Glomerular visceral epithelial cell (primary cell): ENCODE data around the gene G3BP1.
A peak's percentile ranks its signal among the peaks of the same experiment; 100 is the strongest.
"Not testable (repeated sequence)": the region's sequence is repeated elsewhere in the genome, so short reads cannot be mapped to it uniquely, and the experiment has no call there.

Experiments
- DNase-seq: peaks from one replicate; pipeline ENCODE4 v3.0.0-alpha.2; 2016; ENCODE audit errors: extremely low spot score

G3BP1 gene

DNA sequence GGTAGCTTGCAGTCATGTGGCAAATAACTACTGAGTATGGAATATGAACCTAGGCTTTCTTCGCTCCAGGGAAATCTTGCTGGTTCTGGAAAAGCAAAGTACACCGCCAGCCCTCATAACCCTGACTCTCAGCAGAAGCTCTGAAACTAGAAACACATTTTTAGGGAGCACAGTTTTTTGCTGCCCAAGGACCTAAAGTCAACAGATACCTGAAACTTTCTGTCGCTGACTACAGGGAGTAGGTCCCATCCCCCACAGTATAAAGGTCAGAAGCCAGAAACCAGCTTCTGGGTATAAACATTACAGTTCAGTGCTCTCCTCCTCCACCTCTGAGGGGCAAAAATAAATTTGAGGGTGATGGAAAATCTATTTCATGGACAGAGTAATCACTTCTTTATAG lies 16.4 kb upstream of the G3BP1 start:
- no peak for DNase-seq

DNA sequence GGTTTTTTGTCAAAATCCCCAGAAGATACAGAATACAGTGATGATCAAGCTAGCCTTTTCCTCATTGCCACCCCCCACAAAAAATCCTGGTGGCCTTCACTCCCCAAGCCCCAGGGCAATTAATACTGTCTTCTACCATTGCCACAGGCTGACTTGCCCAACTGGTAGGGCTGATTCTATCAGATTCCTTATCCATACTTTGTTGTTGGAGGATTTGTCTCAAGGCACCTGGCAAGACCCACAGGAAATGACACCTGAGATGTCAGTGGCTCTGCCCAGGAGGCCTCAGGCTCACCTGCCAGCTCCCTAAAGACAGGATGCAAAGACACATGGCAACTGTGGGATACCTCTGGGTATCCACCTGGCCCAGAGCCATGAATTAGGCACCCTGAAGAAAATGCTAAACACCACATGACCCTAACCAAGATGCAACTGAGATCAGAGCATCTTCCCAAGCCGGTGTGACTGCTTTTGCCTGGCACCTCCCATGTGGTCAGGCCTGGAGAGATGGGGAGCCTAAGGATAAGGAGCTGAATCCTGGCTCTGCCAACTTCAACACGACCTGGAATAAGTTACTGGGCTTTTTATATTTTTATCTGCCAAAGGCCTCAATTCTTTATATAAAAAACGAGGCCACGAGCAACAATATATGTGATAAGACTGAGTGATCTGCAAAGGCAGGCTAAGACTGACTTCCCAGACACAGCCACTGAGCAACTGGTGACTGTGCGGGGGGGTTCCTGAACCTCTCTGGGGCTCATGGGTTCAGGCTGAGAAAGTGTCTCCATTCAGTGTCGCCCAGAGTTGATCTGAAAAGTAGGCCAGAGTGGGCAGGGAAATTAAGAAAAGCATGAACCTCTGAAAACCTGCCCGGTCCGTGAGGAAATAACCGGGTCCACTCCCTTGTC lies 14.3 kb upstream of the G3BP1 start:
- no peak for DNase-seq

GRCh38 chr5:151758141-151758429 lies 13.7 kb upstream of the G3BP1 start:
- no peak for DNase-seq

GRCh38 chr5:151758430-151759241 lies 13.1 kb upstream of the G3BP1 start, which contains the start of gene ATOX1:
Gene ATOX1 (minus strand): TSS chr5:151758631. CDS start chr5:151758551, 80 bp downstream.
- peak; percentile 94 for DNase-seq

- DNase-seq = no peak
These were observed 7.0 kb upstream of the G3BP1 start for GRCh38 chr5:151764801-151765200.

DNA sequence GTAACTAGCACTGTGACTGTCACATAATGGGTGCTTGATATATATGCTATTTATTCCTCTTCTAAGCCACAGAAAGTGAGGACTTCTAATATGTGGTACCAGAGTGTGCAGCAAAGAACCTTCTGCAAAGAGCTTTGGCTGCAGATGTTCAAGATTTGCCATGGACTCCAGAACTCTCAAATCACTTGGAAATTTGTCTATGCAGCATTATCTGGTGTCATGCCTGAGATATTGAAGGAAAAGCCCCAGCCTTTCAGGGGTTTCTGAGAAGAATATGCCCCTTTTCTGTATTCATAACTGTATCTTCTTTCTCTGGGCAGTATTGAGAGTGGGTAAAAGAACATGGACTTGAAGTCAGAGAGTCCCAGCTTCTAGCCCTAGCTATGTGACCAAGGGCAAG lies 4.8 kb upstream of the G3BP1 start:
- DNase-seq = no peak

- DNase-seq = peak; percentile 66
These were observed 1.1 kb upstream of the G3BP1 start for GRCh38 chr5:151770383-151771258.

DNA sequence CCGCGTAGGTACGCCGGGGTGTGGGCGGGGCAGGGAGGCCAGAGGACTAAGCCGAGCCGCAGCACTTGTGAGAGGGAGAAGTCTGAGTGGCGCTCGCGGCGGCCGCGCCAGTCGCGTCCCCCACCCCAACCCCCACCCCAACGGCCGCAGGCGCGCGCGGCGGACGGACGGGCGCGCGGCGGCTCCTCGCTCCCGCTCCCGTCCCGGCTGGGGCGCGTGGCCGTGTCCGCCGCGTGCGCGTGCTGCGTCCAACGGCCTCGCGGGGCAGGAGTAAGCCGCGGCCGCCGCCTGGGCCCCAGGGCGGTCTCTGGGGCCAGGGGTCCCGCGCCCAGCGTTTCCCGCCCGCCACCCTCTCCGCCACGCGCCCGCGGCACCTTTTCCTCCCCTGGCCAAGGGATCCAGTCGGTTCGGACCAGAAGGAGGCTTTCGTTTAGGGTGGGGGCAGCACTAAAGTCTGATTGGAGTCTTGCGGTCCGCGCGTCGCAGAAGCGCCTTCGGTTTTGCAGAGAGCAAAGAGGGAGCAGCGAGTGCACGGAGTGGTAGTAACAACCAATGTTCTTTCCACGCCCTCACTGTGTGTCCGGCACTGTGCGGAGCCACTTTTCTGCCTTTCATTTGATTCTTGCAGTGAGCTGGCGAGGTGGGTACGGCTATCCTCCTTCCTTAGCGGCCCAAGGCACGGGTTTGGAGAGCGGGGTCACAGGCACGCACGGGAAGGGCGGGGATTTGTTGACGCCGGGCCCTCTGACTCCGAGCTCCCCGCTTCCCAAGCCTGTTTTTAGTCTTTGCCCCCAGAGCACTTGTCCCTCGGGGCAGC lies 483 bp downstream of the G3BP1 start:
- peak; percentile 47 for DNase-seq

DNA sequence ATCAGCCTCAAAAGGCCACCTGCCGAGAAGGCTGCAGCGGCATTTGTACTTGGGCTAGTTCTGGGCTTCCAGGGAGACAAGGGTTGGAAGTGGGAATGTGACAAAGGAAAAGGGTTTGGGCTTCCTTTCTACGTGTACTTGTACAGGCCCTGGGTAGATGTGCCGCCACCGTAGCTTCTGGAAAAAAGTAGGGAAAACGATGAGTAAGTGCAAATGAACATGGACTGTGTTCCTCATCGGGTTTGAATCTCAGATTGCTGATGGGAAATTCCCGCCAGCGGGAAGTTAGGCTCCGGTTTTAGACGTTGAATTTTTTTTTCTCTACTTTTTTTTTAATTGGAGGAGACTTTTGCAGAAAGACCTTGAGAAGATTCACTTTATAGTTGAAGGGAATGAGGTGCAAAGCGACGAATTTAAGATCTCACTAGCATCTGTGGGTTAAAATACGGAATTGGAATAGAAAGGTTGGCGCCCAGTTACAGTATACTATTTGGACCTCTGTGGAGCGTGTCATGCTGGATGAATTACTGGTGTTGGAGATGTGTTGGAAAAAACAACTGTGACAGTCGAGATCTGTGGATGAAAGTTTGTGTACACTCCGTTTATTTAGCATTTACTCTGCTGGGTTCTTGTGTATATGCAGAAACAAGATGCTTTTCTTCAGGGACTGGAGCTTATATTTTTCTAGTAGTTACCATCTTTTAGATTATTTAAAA lies 1.2 kb downstream of the G3BP1 start:
- no peak for DNase-seq

- no peak for DNase-seq
These were observed 2.2 kb downstream of the G3BP1 start for GRCh38 chr5:151773951-151774350.

DNA sequence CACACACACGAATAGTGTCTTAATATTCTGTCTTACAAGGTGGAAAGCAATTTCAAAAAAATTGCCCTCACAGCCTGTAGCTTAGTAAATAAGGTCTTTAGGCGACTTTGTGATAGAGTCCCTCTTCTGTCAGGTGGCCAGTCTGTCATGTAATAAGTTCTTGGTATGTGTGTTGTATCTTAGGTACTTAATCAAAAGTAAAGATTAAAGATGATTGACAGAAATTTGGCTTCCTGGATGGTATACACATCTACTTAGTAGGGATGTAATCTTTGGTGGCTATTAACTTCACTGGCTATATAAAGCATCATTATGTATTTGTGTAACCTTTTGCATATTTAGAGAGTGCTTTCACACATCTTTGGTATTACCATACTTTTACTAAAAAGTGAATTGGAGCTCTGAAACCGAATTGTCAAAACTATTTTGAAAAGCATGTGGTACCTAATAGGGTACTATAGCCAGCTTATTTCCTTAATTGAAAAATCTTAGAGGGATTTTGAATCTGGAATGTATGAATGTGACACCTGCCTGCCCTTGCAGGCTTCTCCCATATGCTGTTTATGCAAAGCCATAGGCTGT lies 3.4 kb downstream of the G3BP1 start:
- DNase-seq = no peak

- no peak for DNase-seq
These were observed 7.9 kb downstream of the G3BP1 start for GRCh38 chr5:151779531-151780125.

GRCh38 chr5:151780348-151780747 lies 8.6 kb downstream of the G3BP1 start:
- DNase-seq = no peak

DNA sequence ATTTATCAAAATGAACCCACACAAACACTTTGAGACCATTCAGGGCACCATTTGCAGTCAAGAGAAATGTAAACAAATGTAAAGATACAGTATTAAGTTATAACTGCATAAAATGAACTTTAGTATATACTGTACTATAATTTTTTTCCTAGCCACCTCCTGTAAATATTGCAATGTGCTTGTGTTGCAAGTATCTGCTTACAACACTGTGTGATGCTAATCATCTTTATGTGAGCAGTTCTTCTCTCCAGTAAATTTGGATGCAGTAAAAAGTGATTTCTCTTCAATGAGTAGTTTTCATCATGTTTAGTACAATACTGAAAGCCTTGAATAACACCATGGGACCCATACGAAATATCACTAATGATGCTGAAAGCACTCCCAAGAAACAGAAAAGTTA lies 9.4 kb downstream of the G3BP1 start:
- DNase-seq = no peak

- not testable (repeated sequence) for DNase-seq
These were observed 11.9 kb downstream of the G3BP1 start for GRCh38 chr5:151783664-151784063.

GRCh38 chr5:151784141-151784540 lies 12.4 kb downstream of the G3BP1 start:
- no peak for DNase-seq

- DNase-seq = no peak
These were observed 14.7 kb downstream of the G3BP1 start for GRCh38 chr5:151786468-151786867.

DNA sequence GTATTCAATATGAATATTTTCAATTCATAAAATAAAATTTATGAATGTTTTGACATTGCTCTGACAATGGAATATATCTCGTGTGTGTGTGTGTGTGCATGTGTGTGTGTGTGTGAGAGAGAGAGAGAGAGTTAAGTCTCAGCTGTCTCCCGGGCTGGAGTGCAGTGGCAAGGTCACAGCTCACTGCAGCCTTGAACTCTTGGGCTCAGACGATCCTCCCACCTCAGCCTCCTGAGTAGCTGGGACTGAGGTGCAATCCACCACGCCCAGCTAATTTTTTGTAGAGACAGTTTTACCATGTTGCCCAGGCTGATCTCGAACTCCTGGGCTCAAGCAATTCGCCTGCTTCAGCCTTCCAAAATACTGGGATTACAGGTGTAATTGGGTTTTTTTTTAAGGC lies 16.1 kb downstream of the G3BP1 start:
- DNase-seq = no peak

GRCh38 chr5:151793358-151793757 lies 21.6 kb downstream of the G3BP1 start:
- no peak for DNase-seq

GRCh38 chr5:151795426-151795825 lies 23.7 kb downstream of the G3BP1 start:
- no peak for DNase-seq
